GM10266 (cell line): ENCODE data around the gene CASP7.

Source experiments
- DNase-seq: peaks from one replicate; pipeline ENCODE4 v3.0.0; 2012; ENCODE audit errors: extremely low spot score
- TF ChIP-seq, protein P1 (sequence below): IDR thresholded peaks from 2 replicates; pipeline ENCODE4 v1.5.1; 2012; ENCODE audit warnings: mild to moderate bottlenecking, low read depth; ENCODE audit not compliant: control insufficient read depth, insufficient read depth; ENCODE audit errors: missing control alignments

CASP7 gene

DNA sequence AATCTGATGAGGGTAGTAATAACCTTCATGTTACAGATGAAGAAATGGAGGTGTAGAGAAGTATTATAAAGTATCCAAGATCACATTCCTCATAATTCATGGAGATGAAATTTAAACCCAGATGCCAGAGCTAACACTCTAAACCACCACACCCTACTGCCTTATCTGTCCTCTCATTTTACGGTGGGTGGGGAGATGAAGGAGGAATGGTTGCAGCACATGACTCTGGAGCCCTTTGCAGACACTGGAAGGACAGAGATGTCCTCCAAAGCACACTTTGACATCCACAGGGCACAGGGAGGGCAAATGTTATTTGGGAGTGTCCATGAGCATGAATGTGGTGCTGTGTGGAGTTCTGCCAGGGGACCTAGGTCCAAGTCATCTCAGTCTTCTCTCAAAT lies 72.8 kb downstream of the CASP7 start:
- TF ChIP-seq, protein P1, sequence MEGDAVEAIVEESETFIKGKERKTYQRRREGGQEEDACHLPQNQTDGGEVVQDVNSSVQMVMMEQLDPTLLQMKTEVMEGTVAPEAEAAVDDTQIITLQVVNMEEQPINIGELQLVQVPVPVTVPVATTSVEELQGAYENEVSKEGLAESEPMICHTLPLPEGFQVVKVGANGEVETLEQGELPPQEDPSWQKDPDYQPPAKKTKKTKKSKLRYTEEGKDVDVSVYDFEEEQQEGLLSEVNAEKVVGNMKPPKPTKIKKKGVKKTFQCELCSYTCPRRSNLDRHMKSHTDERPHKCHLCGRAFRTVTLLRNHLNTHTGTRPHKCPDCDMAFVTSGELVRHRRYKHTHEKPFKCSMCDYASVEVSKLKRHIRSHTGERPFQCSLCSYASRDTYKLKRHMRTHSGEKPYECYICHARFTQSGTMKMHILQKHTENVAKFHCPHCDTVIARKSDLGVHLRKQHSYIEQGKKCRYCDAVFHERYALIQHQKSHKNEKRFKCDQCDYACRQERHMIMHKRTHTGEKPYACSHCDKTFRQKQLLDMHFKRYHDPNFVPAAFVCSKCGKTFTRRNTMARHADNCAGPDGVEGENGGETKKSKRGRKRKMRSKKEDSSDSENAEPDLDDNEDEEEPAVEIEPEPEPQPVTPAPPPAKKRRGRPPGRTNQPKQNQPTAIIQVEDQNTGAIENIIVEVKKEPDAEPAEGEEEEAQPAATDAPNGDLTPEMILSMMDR: no peak
- DNase-seq: no peak

DNA sequence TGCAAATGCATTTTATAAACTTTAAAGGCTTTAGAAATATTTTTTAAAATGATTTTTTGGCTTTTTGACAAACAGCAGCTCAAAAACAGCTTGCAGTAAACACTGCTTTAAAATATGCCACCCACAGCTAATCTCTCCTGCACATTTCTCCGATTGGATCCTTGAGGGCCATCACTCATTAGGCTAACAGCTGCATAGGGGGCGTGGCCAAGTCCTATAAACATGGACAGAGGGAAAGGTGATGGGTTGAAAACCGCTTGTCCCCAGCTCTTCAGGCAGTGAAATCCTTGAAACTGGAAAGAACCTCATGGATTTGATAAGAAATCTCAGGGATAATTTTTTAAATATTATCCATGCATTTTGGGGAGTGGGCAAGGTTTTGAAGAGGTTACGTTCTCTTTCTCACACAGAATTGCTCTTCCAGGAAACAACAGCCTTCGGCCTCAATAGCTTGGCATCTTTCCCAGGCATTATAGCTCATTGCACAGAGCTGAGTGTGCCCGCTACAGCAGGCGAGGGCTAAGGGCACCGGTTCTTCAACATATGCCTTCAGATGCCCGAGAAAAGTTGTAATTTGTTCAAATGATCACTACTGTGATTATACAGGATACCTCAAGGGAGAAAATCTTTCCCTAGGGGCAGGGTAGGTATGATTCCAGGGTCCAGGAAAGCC lies 73.4 kb downstream of the CASP7 start:
- DNase-seq: no peak
- TF ChIP-seq, protein P1: no peak

DNA sequence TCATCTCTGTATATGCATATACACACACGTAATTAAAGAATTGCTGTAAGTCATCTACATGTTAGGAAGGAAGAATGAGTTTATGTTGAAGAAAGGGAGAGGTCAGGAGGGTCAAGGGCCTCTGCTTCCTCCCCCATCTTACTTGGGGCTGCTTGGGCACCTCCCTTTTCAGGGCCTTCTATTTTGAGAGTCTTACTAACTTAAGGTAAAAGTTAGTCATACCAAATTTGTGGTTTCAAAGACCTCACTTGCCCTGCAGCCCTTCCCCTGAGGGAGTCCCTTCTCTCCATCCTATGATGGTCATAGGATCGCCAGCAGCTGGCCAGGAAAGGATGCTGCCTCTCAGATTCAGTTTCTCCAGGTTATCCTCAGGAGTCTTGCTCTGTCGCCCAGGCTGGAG lies 74.4 kb downstream of the CASP7 start:
- DNase-seq: no peak
- TF ChIP-seq, protein P1: no peak

DNA sequence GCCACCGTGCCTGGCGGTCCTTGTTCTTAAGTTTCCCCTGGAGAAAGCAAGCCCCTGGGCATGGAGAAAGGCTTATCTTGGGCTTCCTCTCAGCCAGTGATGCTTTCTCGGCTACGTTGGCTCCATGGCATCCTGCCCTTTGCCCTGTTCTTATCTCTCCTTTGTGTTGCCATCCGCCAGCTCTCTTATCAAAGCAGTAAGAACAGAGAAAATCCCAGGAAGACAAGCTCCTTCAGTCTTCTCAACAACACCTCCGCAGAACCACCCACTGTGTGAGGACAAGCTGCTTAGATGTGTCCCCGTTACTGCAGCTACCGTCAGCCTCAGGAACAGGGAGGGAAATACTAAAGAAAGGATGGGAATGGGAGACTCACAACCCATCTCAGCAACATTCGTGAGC lies 75.1 kb downstream of the CASP7 start:
- TF ChIP-seq, protein P1: no peak

DNA sequence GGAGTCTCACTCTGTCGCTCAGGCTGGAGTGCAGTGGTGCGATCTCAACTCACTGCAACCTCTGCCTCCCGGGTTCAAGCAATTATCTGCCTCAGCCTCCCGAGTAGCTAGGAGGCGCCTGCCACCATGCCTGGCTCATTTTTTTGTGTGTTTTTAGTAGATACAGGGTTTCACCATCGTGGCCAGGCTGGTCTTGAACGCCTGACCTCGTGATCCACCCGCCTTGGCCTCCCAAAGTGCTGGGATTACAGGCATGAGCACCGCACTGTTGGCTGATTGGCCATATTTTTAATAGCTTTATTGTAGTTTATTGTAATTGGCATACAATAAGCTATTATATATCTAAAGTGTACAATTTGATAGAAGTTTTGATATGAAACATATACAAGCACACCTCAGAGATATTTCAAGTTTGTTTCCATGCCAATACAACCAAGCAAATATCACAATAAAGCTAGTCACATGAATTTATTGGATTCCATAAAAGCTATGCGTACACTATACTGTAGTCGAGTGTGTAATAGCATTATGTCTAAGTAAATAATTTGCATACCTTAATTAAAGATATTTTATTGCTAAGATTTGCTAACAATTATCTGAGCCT lies 77.3 kb downstream of the CASP7 start:
- no peak for DNase-seq
- TF ChIP-seq, protein P1: no peak

More for the DNA sequence above, 75.1 kb downstream of the CASP7 start:
- DNase-seq: no peak

DNA sequence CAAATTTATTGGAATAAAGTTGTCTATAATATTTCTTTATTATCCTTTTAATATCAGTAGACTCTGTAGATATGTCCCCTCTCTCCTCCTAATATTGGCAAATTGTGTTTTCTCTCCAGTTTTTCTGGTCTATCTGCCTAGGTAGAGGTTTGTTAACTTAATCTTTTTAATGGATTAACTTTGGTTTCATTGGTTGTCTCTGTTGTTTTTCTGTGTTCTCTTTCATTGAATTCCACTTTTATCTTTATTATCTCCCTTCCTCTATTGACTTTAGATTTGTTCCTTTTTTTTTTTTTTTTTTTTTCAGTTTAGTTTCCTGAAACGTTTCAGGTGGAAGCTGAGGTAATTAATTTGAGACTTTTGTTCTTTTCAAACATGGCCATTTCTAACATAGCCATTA lies 82.4 kb downstream of the CASP7 start:
- no peak for DNase-seq
- TF ChIP-seq, protein P1: no peak

DNA sequence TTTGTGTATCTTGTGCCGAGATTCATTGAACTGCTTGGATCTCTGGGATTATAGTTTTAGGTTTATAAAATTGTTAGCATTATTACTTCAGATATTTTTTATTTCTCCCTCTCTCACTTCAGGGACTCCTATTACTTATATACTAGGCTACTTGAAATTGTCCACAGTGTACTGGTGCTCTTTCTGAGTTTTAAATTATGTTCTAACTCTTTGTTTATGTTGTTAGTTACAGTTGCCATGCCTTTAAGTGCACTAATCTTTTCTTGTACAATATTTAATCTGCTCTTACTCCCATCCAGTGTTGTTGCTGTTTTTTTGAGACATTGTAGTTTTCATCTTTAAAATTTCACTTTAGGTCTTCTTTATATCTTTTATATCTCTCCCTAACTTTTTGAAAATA lies 84.9 kb downstream of the CASP7 start:
- TF ChIP-seq, protein P1: no peak
- no peak for DNase-seq
